ENCODE measurements around the gene HSPE1. TPM values are rescaled to one million over a fixed set of nuclear protein-coding genes. Genes with fewer than 3 reads are reported as not detected.

Gene HSPE1
- 71.2 and 79.2 TPM in 2 replicates for total RNA-seq

DNA sequence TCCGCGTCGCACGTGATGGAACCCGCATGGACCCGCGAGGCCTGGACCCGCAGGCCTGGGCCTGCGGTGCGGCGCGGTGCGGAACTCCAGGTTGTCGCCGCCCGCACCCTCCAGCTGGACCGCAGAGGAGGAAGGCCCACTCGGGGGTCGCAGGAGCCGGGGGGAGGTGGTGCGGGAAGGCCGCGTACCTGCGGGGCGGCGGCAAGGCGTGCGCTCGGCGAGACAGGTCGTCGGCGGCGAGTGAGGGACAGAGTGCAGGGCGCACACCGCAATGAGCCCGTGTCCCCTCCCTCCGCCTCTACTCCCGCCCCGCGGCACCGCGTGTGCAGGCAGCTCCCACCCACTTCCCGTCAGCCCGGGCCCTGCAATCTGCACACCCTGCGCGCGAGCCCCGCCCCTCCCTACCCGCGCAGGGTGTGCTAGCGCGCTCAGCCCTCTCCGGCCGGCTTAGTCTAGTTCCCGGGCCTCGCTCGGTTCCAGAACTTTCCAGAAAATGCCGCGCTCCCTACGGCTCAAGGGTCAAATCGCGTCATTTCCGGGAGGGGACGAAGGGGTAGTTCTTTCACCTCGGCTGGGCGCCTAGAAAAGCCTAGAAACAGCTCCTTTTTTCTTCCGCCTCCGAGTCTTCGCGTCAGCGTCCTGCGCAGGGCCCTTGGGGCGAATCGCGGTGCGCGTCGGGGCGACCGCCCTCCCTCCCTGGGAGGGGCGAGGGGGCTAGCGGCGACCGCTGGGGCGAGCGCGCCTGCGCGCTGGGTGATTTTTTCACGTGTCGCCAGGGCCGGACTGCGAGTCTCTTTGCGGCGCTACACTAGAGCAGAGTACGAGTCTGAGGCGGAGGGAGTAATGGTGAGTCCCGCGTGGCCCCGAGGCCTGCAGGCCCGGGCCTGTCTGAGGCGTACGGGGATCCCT, at the start of gene HSPE1, which contains the start of gene HSPD1:
Gene HSPE1 (plus strand): TSS at position 786 of the 909 bp plus-strand sequence. CDS start 58 bp downstream, at position 844.
Gene HSPD1 (minus strand): TSS at position 247 of the 909 bp plus-strand sequence. CDS start 992 bp downstream, outside the sequence.

DNA sequence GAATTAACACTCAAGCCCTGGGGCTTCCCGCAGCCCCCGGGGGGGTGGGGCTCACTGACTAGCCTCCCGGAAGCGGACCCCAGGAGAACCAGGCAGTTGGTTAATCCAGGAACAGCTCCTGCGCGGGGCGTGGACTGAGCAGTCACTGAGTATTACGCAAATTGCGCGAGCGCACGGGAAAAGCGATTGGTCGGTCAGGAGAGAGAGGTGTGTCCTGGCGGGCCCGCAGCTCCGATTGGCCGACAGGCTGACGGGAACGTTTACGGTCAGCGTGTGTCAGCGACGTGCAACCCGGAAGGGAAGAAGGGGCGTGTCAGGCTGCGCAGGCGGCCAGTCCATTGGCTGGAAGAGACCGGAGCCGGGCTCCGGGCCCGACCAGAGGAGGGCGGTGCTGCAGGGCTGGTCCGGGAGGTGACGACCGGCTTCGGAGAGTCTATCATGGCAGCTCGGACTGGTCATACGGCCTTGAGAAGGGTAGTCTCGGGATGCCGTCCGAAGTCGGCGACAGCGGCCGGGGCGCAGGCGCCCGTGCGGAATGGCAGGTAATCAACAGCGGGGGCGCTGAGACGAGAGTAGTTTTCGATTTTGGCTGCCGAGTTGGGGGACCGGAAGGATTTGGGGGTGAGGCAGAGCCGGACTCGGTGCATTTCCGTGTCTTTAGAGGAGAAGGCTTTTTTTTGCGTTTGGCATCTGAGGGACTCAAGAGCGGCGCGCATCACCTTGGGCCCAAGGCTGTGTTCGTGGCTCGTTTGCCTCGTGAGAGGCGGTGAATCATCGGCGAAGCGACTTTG, 46.9 kb upstream of the HSPE1 start, which contains the start of gene COQ10B:
Gene COQ10B (plus strand): TSS at position 430 of the 791 bp plus-strand sequence. CDS start 9 bp downstream, at position 439.

DNA sequence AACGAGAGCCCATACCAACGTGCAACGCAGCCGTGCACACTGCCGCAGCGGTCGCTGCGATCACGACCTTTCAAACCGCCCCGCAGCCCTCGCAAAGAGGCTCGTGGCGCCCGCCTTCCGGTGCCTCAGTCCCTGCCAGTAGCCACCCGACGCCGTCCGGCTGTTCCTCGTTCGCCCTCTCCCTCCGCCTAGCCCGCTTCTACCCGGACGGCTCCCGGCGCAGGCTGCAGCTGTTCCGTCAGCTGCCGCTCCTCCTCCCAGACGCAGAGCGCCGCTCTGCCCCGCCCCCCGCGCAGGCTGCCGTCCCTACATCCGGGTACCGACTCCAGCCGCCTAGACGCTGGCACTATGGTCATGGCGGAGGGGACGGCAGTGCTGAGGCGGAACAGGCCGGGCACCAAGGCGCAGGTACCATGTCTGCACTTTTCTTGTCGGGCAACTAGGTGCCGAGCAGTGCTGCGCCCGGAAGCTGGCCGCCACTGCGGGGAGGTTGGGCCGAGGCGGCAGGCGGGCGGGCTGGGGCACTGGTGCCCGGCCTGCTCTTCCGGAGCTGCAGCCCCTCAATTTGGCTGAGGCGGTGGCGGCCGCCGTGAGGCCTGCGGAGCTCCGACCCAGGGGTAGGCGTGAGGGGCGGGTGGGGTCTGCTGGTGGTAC, 15.7 kb downstream of the HSPE1 start, which contains the start of gene MOB4:
Gene MOB4 (plus strand): TSS at position 328 of the 654 bp plus-strand sequence. CDS start 21 bp downstream, at position 349.

Other genes with a start within 250 kb of the HSPE1 start
- 3.6 and 5.7 TPM in 2 replicates for gene ANKRD44, start 189.6 kb upstream of the HSPE1 start, total RNA-seq
- gene SF3B1, start 65.4 kb upstream of the HSPE1 start, total RNA-seq = 121 and 233 TPM in 2 replicates
- 18.3 and 27.3 TPM in 2 replicates for gene COQ10B, start 46.8 kb upstream of the HSPE1 start, total RNA-seq
- 126 and 196 TPM in 2 replicates for gene HSPD1, start 539 bp upstream of the HSPE1 start, total RNA-seq
- gene MOB4, start 15.7 kb downstream of the HSPE1 start, total RNA-seq = 19.3 and 34.2 TPM in 2 replicates
- 7.8 and 14.2 TPM in 2 replicates for gene RFTN2, start 175.2 kb downstream of the HSPE1 start, total RNA-seq
- gene MARS2, start 205.0 kb downstream of the HSPE1 start, total RNA-seq = 2.9 and 9.2 TPM in 2 replicates